Central memory CD4-positive, alpha-beta T cell (primary cell): ENCODE data around the gene ANKRD30B.
"Not testable (repeated sequence)": the region's sequence is repeated elsewhere in the genome, so short reads cannot be mapped to it uniquely, and the experiment has no call there.

Source experiments
- DNase-seq: peaks from one replicate; pipeline ENCODE4 v3.0.0; 2022
- total RNA-seq, 3 experiments: gene quantifications; one replicate each; lab custom pipeline; 2026; lab: John Stamatoyannopoulos, UW

Gene ANKRD30B
- 0 reads per million in 3 experiments for total RNA-seq

GRCh38 chr18:14747513-14748474 is at the start of gene ANKRD30B:
ANKRD30B (plus strand) TSS chr18:14748172; CDS start chr18:14748420, 248 bp downstream.
- no peak for DNase-seq

GRCh38 chr18:14701286-14702040 is 46.5 kb upstream of the ANKRD30B start:
- not testable (repeated sequence) for DNase-seq

- DNase-seq: not testable (repeated sequence)
Observed at GRCh38 chr18:14709761-14710160, 38.2 kb upstream of the ANKRD30B start.

- DNase-seq: not testable (repeated sequence)
Observed at GRCh38 chr18:14721569-14721968, 26.4 kb upstream of the ANKRD30B start.

- DNase-seq: not testable (repeated sequence)
Observed at GRCh38 chr18:14739056-14739455, 8.9 kb upstream of the ANKRD30B start.

GRCh38 chr18:14746897-14747296 is 1.1 kb upstream of the ANKRD30B start:
- no peak for DNase-seq

GRCh38 chr18:14748496-14748895 is 524 bp downstream of the ANKRD30B start:
- DNase-seq: no peak

GRCh38 chr18:14763566-14763965 is 15.6 kb downstream of the ANKRD30B start:
- DNase-seq: not testable (repeated sequence)

- no peak for DNase-seq
Observed at GRCh38 chr18:14767474-14767873, 19.5 kb downstream of the ANKRD30B start.

GRCh38 chr18:14768241-14768640 is 20.3 kb downstream of the ANKRD30B start:
- no peak for DNase-seq

- no peak for DNase-seq
Observed at GRCh38 chr18:14769381-14769780, 21.4 kb downstream of the ANKRD30B start.

- DNase-seq: no peak
Observed at GRCh38 chr18:14776801-14777200, 28.8 kb downstream of the ANKRD30B start.

GRCh38 chr18:14781671-14782070 is 33.7 kb downstream of the ANKRD30B start:
- no peak for DNase-seq

GRCh38 chr18:14784133-14784532 is 36.2 kb downstream of the ANKRD30B start:
- no peak for DNase-seq

GRCh38 chr18:14796876-14797275 is 48.9 kb downstream of the ANKRD30B start:
- DNase-seq: not testable (repeated sequence)

GRCh38 chr18:14797969-14798764 is 50.2 kb downstream of the ANKRD30B start:
- DNase-seq: not testable (repeated sequence)

- not testable (repeated sequence) for DNase-seq
Observed at GRCh38 chr18:14811081-14811480, 63.1 kb downstream of the ANKRD30B start.

- DNase-seq: not testable (repeated sequence)
Observed at GRCh38 chr18:14826972-14827632, 79.1 kb downstream of the ANKRD30B start.

- not testable (repeated sequence) for DNase-seq
Observed at GRCh38 chr18:14841607-14842006, 93.6 kb downstream of the ANKRD30B start.

- not testable (repeated sequence) for DNase-seq
Observed at GRCh38 chr18:14851533-14851932, 103.6 kb downstream of the ANKRD30B start.

- DNase-seq: not testable (repeated sequence)
Observed at GRCh38 chr18:14855634-14856033, 107.7 kb downstream of the ANKRD30B start.

- DNase-seq: not testable (repeated sequence)
Observed at GRCh38 chr18:14856256-14856655, 108.3 kb downstream of the ANKRD30B start.
